Hematopoietic multipotent progenitor cell treated with erythropoietin and hydrocortisone succinate and interleukin-3 and kit ligand, for 6 days (in vitro differentiated cells): Measurements from ENCODE around the gene RNU6-8.

Experiments used
- DNase-seq: peaks from one replicate; pipeline ENCODE4 v3.0.0-alpha.2; 2015

RNU6-8 gene

GRCh38 chr14:32202998-32203882, at the start of gene RNU6-8:
Gene RNU6-8 (minus strand): TSS chr14:32203269.
- DNase-seq: peak; percentile 92

GRCh38 chr14:32252030-32252670, 49.1 kb upstream of the RNU6-8 start:
- peak; percentile 87 for DNase-seq

DNA sequence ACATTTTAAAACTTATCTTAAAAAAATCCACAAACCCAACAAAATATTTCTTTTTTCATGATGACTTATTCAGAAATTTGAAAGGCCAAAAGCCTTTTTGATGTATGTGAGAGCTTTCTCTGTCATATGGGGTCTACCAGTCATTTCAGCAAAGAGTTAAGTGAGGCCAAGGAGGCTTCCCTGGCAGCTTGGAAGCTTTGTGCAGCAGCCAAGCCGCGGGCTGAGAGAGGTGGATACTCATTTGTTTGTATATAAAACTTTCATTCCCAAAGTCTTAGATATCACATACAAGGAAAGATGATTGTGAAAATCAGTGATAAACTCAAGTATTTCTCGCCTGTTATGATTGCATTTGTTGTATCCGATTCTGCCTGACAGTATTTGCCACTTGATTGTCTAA, 48.5 kb upstream of the RNU6-8 start:
- DNase-seq: no peak

DNA sequence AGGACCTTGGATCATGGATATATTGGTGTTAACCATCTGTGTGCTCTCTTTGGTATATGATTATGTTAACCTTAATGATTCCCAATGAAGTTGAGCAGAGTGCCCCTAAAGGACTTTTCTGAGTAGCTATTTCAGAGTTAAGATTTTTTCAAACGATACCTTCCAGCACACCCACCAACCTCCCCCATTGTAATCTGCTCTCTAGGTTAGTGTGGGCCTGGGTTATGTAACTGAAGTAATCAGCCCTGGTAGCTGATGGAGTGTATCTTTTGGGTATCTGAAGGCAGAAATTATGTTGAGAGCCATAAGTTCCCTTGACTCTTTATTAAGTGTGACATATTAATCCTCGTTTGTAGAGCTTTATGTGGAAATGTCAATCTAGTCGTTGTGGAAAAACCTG, 47.6 kb upstream of the RNU6-8 start:
- no peak for DNase-seq

DNA sequence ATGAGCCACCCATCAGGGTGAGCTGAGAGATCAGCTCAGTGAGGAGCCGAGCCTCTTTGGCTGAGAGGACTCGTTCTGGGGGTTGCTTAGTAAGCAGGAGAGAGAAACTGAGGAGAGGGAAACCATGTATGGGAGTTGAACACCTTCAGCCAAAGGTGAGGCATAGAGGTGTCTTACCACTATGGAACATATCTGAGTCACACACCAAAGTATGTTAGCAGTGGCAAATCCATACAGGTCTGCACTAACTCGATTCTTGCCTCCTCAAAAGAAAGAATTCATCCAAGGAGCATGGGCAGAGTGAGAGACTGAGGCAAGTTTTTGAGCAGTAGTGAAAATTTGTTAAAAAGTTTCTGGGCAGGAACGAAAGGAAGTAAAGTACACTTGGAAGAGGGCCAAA, 46.7 kb upstream of the RNU6-8 start:
- DNase-seq: no peak

GRCh38 chr14:32249371-32249770, 46.3 kb upstream of the RNU6-8 start:
- DNase-seq: no peak

- no peak for DNase-seq
Measured at GRCh38 chr14:32246751-32247150, 43.7 kb upstream of the RNU6-8 start.

GRCh38 chr14:32244404-32244803, 41.3 kb upstream of the RNU6-8 start:
- DNase-seq: no peak

GRCh38 chr14:32233260-32233659, 30.2 kb upstream of the RNU6-8 start:
- DNase-seq: peak; percentile 58

DNA sequence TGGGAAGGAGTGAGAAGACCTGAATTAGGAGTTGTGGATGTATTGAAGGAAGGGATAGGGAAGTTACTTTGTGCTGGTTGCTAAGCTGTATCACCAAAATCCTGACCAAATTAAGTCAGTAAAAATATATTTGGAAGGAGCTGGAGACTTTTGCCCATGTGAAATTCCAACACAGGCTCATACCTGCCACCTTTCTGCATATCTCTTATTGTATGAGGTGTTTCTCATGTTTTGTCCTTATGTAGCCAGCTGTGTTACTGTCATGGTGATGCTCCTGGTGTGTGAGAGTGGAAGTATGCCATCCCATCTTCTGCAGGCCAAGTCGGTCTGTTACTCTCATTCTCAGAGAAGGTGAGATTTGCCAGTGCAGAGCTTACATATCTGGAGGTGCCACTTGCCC, 29.4 kb upstream of the RNU6-8 start:
- DNase-seq: no peak

DNA sequence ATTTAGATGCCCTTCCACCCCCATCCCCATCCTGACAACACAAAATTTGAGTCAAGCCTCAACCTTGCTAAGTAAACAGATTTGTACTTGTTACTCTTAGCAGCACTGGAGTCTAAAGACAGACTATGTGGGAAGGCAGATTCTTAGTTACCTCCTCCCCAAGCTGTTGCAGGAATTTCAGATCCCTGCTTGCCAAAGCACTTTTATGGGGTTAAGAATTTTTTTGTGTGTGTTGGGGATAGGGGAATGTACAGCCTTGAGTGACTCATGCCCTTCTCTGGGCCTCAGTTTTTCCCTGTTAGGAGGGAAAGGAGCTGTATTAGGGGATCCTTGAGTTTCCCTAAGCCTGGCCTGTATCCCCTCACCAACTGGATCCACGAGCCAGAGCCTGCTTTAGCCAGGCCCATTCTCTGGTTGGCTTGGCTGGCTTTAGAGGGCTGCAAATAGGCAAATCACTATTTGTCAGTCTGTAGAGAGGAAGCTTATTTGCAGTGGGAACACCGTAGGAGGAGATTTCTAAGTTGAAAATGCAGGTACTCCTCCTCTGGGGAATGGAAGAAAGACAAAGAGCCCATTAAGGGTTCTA, 27.7 kb upstream of the RNU6-8 start:
- DNase-seq: no peak

GRCh38 chr14:32230181-32230580, 27.1 kb upstream of the RNU6-8 start:
- DNase-seq: no peak

GRCh38 chr14:32226056-32226455, 23.0 kb upstream of the RNU6-8 start:
- no peak for DNase-seq

DNA sequence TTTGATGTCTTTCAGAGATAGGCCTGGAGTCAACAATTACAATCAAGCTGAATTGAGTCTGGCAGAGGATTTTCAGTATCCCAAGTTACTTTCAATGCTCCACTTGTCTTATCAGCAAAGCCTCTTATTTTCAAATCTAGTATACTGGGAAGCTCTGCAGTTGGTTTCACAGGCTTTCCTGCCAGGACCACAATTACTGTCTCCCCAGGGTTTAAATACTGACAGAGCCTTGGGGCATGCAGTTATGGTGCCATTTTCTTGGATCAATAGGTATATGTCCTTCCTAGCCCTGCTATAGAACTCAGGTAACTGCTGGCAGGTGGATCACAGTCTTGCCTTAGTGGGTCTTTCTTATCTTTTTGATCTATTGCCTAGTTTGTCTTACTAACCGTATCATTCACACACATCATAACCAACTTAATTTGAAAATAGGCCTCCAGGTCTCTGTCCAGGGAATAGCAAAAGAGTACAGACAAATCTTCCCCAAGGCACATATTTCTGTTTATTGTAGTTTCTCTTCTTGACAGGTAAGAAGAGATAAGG, 22.4 kb upstream of the RNU6-8 start:
- no peak for DNase-seq

DNA sequence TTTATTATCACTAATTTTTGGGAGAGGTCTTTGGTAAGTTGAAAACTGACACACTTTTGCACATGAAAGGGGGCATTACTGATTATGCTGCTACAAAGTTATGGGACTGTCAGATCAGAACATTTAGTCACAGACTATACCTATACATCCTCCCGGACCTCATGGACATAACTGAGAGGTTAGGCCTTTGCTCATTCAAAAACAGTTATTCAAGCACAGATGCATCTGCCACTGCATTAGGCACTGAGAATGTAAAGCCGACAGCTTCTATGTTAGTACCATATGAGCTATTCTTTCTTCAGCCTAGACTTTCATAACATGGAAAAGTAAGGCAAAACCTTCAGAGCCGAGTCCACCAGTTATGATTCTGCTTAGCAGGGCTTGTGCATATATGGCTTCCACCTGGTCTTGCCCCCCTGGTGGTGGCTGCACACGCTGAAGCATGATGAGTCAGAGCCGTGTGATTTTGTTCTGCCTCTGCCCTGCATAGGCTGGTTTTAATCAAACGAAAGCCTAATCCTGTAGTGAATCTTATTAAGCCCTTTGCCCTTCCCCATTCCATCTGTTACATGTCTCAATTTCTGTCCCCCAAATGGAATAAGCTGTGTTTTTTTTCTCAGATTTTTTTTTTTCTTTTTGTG, 21.8 kb upstream of the RNU6-8 start:
- DNase-seq: peak; percentile 42

GRCh38 chr14:32217301-32217700, 14.2 kb upstream of the RNU6-8 start:
- DNase-seq: peak; percentile 26

DNA sequence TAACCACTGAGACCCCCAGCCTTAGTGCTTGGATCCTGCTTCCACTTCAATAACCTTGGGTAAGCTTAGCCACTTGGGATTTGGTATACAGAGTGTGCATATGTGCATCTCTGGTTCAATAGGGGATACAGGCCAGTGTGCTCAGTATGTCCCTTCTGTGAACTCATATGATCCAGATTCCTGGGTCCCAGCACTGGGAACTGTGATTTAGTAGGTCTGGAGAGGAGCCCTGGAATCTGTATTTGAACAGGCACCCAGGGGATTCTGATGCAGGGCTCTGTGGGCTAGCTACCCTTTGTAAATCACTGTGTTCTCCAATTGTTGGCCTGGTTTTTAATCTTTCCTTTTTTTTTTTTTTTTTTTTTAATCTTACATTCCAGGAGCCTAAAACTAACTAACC, 9.8 kb upstream of the RNU6-8 start:
- DNase-seq: no peak

GRCh38 chr14:32211068-32211404, 8.0 kb upstream of the RNU6-8 start:
- no peak for DNase-seq

- DNase-seq: no peak
Measured at GRCh38 chr14:32209471-32209870, 6.4 kb upstream of the RNU6-8 start.

DNA sequence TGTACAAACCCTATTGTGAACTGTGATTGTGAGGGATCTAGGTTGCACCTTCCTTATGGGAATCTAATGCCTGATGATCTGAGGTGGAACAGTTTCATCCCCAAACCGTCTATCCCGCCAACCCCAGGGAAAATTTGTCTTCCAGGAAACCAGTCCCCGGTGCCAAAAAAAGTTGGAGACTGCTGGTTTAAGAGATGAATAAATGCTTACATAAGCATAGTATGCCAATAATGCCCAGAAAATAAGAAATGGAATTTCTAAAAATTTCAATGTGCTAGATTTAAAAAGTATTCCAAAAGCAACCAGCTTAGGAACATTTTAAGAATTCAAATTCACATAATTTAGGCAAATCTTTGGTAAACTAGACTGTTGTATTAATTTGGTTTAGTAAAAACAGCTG, 5.4 kb upstream of the RNU6-8 start:
- DNase-seq: no peak

DNA sequence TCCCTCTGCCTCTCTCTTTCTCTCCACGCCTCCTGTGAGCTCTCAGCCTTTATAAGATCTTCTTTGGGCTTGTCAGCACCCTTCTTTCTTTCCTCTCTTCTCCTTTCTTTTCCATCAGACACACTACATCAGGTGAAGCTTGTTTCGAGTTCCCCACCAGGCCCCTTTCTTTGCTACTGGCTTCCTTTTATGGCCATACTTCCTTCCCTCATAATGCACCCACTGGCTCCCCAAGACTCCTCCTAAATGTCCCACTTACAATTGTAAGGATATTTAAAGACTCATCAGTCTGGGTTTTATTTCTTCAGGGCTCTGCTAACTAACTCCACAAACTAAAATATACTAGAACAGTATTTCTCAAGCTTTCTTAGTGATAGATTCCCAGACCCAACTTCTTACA, 3.5 kb upstream of the RNU6-8 start:
- no peak for DNase-seq

DNA sequence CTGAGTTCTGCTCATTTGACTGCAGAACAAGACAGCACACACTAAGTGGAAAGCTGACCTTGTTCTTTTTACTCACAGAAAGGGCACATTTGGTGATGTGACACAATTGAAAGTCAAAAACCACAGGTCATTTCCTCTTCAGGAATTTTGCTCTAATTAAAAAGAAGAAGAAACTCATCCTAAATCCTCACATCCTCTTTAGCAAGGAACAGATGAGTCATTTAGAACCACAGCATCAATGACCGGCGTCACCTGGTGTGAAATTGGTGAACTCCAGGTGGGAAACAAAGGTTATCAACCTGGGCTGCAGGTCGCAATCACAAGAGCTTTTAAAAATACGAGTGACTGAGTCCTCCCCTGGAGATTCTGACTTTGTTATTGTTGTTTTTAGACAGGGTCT, 2.9 kb upstream of the RNU6-8 start:
- DNase-seq: no peak

DNA sequence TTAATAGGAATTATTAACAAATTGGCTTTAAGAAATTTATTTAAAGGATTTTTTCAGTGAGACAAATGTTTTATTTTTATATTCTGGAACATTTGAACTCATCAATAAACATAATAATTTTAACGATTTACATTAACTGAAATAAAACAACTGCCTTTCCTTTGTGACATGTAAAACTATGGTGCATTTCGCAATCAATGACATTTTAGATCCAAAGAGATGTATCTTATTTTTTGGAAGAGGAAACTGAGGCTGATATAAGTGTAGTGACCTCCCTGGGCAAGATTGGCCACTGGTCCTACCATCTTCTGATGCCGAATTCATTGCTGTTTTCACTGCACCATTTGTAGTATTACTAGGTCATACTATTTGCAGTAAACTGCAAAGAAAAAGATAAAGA, 2.5 kb upstream of the RNU6-8 start:
- no peak for DNase-seq
